Astrocyte (in vitro differentiated cells and primary cell): ENCODE measurements around the gene ZFHX3. TPM values are rescaled to one million over a fixed set of nuclear protein-coding genes. Genes with fewer than 3 reads are reported as not detected.

Experiments
- DNase-seq: peaks from one replicate; pipeline ENCODE4 v3.0.0-alpha.2; 2010; ENCODE audit warnings: low read depth
- FAIRE-seq: peaks from 2 replicates; lab custom pipeline; 2011; peaks lifted over from hg19 to GRCh38; lab: Jason Lieb, UNC
- H2AFZ ChIP-seq: 2 replicates; pipeline ENCODE4 v1.6.0; 2012; ENCODE audit warnings: low read depth, low read length, inconsistent platforms
- H3K27ac ChIP-seq: 2 replicates; pipeline ENCODE4 v1.5.1; 2011; ENCODE audit warnings: low read depth, low read length, inconsistent platforms
- H3K27me3 ChIP-seq: 2 replicates; pipeline ENCODE4 v1.6.0; 2011; ENCODE audit warnings: low read length, inconsistent platforms; ENCODE audit not compliant: insufficient read depth
- H3K36me3 ChIP-seq: 2 replicates; pipeline ENCODE4 v1.5.1; 2011; ENCODE audit warnings: low read length, inconsistent platforms; ENCODE audit not compliant: insufficient read depth
- H3K4me1 ChIP-seq: 2 replicates; pipeline ENCODE4 v1.5.1; 2011; ENCODE audit warnings: low read length, inconsistent platforms; ENCODE audit not compliant: insufficient read depth
- H3K4me2 ChIP-seq: 2 replicates; pipeline ENCODE4 v1.6.0; 2012; ENCODE audit warnings: low read length, inconsistent platforms
- H3K4me3 ChIP-seq: 2 replicates; pipeline ENCODE4 v1.5.1; 2011; ENCODE audit warnings: low read depth, mild to moderate bottlenecking, low read length, inconsistent platforms; ENCODE audit not compliant: insufficient read depth
- H3K79me2 ChIP-seq: 2 replicates; pipeline ENCODE4 v1.6.0; 2012; ENCODE audit warnings: mild to moderate bottlenecking, low read length, inconsistent platforms; ENCODE audit not compliant: insufficient read depth
- H3K9ac ChIP-seq: 2 replicates; pipeline ENCODE4 v1.6.0; 2012; ENCODE audit warnings: mild to moderate bottlenecking, low read length, inconsistent platforms
- H3K9me3 ChIP-seq: 2 replicates; pipeline ENCODE4 v1.5.1; 2012; ENCODE audit warnings: low read depth, mild to moderate bottlenecking, low read length, inconsistent platforms; ENCODE audit not compliant: insufficient read depth
- H4K20me1 ChIP-seq: 2 replicates; pipeline ENCODE4 v1.6.0; 2012; ENCODE audit warnings: low read length, inconsistent platforms; ENCODE audit not compliant: insufficient read depth
- H3K27ac Mint-ChIP-seq: one replicate; pipeline ENCODE4 v1.8.0; 2021; ENCODE audit warnings: mild to moderate bottlenecking, mixed read lengths; ENCODE audit not compliant: unreplicated experiment
- H3K27me3 Mint-ChIP-seq: one replicate; pipeline ENCODE4 v1.8.0; 2021; ENCODE audit warnings: low read depth, mixed read lengths; ENCODE audit not compliant: unreplicated experiment
- H3K36me3 Mint-ChIP-seq: one replicate; pipeline ENCODE4 v1.8.0; 2021; ENCODE audit warnings: low read depth, mixed read lengths; ENCODE audit not compliant: unreplicated experiment
- H3K4me1 Mint-ChIP-seq: one replicate; pipeline ENCODE4 v1.8.0; 2021; ENCODE audit warnings: low read depth, mixed read lengths; ENCODE audit not compliant: unreplicated experiment
- H3K4me3 Mint-ChIP-seq: one replicate; pipeline ENCODE4 v1.8.0; 2021; ENCODE audit warnings: mild to moderate bottlenecking, moderate library complexity, mixed read lengths; ENCODE audit not compliant: unreplicated experiment
- H3K9me3 Mint-ChIP-seq: one replicate; pipeline ENCODE4 v1.8.0; 2021; ENCODE audit warnings: mild to moderate bottlenecking, mixed read lengths; ENCODE audit not compliant: unreplicated experiment
- EZH2 ChIP-seq: IDR thresholded peaks from 2 replicates; pipeline ENCODE4 v1.6.1; 2012; ENCODE audit warnings: mild to moderate bottlenecking, low read length, inconsistent platforms; ENCODE audit not compliant: insufficient read depth
- total RNA-seq: library from RNA; stranded (reverse); gene quantifications from 2 replicates; pipeline ENCODE4 v1.2.1, GENCODE V29; 2021
- TF ChIP-seq, protein P1 (sequence below): IDR thresholded peaks from 2 replicates; pipeline ENCODE4 v1.5.1; 2011; ENCODE audit warnings: low read depth, mild to moderate bottlenecking, inconsistent platforms, low read length, moderate library complexity; ENCODE audit not compliant: insufficient read depth

Gene ZFHX3
- total RNA-seq, 1 donor from 2014 or later, result 19.7 TPM

GRCh38 chr16:72797621-72798020 lies 250.3 kb downstream of the ZFHX3 start:
- TF ChIP-seq EZH2, result no peak
- TF ChIP-seq, protein P1, sequence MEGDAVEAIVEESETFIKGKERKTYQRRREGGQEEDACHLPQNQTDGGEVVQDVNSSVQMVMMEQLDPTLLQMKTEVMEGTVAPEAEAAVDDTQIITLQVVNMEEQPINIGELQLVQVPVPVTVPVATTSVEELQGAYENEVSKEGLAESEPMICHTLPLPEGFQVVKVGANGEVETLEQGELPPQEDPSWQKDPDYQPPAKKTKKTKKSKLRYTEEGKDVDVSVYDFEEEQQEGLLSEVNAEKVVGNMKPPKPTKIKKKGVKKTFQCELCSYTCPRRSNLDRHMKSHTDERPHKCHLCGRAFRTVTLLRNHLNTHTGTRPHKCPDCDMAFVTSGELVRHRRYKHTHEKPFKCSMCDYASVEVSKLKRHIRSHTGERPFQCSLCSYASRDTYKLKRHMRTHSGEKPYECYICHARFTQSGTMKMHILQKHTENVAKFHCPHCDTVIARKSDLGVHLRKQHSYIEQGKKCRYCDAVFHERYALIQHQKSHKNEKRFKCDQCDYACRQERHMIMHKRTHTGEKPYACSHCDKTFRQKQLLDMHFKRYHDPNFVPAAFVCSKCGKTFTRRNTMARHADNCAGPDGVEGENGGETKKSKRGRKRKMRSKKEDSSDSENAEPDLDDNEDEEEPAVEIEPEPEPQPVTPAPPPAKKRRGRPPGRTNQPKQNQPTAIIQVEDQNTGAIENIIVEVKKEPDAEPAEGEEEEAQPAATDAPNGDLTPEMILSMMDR, result no peak
- Mint-ChIP-seq H3K36me3 (peaks cover 65% of the 10 kb centered on the region), H3K27me3 (no peaks in the 10 kb centered on the region), H3K4me1 (no peaks in the 10 kb centered on the region), H3K27ac (no peak overlapping the region), H3K4me3 (no peak overlapping the region), H3K9me3 (peaks cover 10% of the 10 kb centered on the region)
- H3K9ac ChIP-seq, result no peak overlapping the region
- no peak overlapping the region for H2AFZ ChIP-seq
- H3K36me3 ChIP-seq, result peaks cover 27% of the 10 kb centered on the region
- no peak overlapping the region for H3K27ac ChIP-seq
- H3K9me3 ChIP-seq, result no peaks in the 10 kb centered on the region
- H3K4me1 ChIP-seq, result peaks cover 7% of the 10 kb centered on the region
- FAIRE-seq, result no peak
- H3K79me2 ChIP-seq, result no peaks in the 10 kb centered on the region
- no peak overlapping the region for H3K4me2 ChIP-seq
- H3K4me3 ChIP-seq, result no peak overlapping the region
- DNase-seq, result no peak
- no peaks in the 10 kb centered on the region for H3K27me3 ChIP-seq
- H4K20me1 ChIP-seq, result no peaks in the 10 kb centered on the region

GRCh38 chr16:72796222-72796621 lies 251.7 kb downstream of the ZFHX3 start:
- H3K79me2 ChIP-seq, result no peaks in the 10 kb centered on the region
- no peaks in the 10 kb centered on the region for H4K20me1 ChIP-seq
- H3K4me2 ChIP-seq, result no peak overlapping the region
- H3K4me1 ChIP-seq, result peaks cover 7% of the 10 kb centered on the region
- no peak overlapping the region for H3K27ac Mint-ChIP-seq
- TF ChIP-seq, protein P1, result no peak
- no peak for TF ChIP-seq EZH2
- H3K36me3 ChIP-seq, result peaks cover 27% of the 10 kb centered on the region
- no peak overlapping the region for H3K9ac ChIP-seq
- no peak for FAIRE-seq
- no peaks in the 10 kb centered on the region for H3K27me3 Mint-ChIP-seq
- no peak overlapping the region for H3K4me3 Mint-ChIP-seq
- H3K27ac ChIP-seq, result no peak overlapping the region
- H3K9me3 Mint-ChIP-seq, result peaks cover 10% of the 10 kb centered on the region
- H3K36me3 Mint-ChIP-seq, result peaks cover 71% of the 10 kb centered on the region
- H3K4me1 Mint-ChIP-seq, result no peaks in the 10 kb centered on the region
- no peak overlapping the region for H3K4me3 ChIP-seq
- no peaks in the 10 kb centered on the region for H3K27me3 ChIP-seq
- no peaks in the 10 kb centered on the region for H3K9me3 ChIP-seq
- no peak overlapping the region for H2AFZ ChIP-seq
- DNase-seq, result no peak

GRCh38 chr16:72794986-72795385 lies 252.9 kb downstream of the ZFHX3 start:
- Histone ChIP-seq H3K4me2 (no peak overlapping the region), H3K9ac (no peak overlapping the region), H3K36me3 (peaks cover 27% of the 10 kb centered on the region), H2AFZ (no peak overlapping the region), H4K20me1 (no peaks in the 10 kb centered on the region), H3K79me2 (no peaks in the 10 kb centered on the region), H3K4me1 (no peaks in the 10 kb centered on the region), H3K27ac (no peak overlapping the region), H3K9me3 (no peaks in the 10 kb centered on the region), H3K4me3 (no peak overlapping the region), H3K27me3 (no peaks in the 10 kb centered on the region)
- TF ChIP-seq, protein P1, result no peak
- no peak for TF ChIP-seq EZH2
- DNase-seq (no peak), FAIRE-seq (no peak)
- Mint-ChIP-seq H3K4me1 (no peaks in the 10 kb centered on the region), H3K27ac (no peak overlapping the region), H3K4me3 (no peak overlapping the region), H3K27me3 (no peaks in the 10 kb centered on the region), H3K36me3 (peaks cover 80% of the 10 kb centered on the region), H3K9me3 (peaks cover 10% of the 10 kb centered on the region)
